Measurements from ENCODE around the gene STIM2.
"Not testable (repeated sequence)": the region's sequence is repeated elsewhere in the genome, so short reads cannot be mapped to it uniquely, and the experiment has no call there.

The STIM2 gene

GRCh38 chr4:26866781-26867180, 6.1 kb downstream of the STIM2 start:
- no peak for DNase-seq (ENCODE audit: low read depth in 2 of 2, low spot score in 1 of 2)

- no peak for DNase-seq (ENCODE audit: low read depth in 2 of 2, low spot score in 1 of 2)
Measured at GRCh38 chr4:26867914-26868684, 7.5 kb downstream of the STIM2 start.

GRCh38 chr4:26870576-26871262, 10.1 kb downstream of the STIM2 start:
- no peak for DNase-seq (ENCODE audit: low read depth in 2 of 2, low spot score in 1 of 2)

GRCh38 chr4:26871611-26872010, 11.0 kb downstream of the STIM2 start:
- no peak for DNase-seq (ENCODE audit: low read depth in 2 of 2, low spot score in 1 of 2)

- peak; percentile 25 to 39 for DNase-seq (ENCODE audit: low read depth in 2 of 2, low spot score in 1 of 2)
Measured at GRCh38 chr4:26873391-26874026, 12.9 kb downstream of the STIM2 start.

- DNase-seq (ENCODE audit: low read depth in 2 of 2, low spot score in 1 of 2): no peak
Measured at GRCh38 chr4:26874110-26874509, 13.5 kb downstream of the STIM2 start.

GRCh38 chr4:26877406-26877805, 16.8 kb downstream of the STIM2 start:
- DNase-seq (ENCODE audit: low read depth in 2 of 2, low spot score in 1 of 2): no peak

- DNase-seq (ENCODE audit: low read depth in 2 of 2, low spot score in 1 of 2): no peak
Measured at GRCh38 chr4:26877961-26878360, 17.3 kb downstream of the STIM2 start.

GRCh38 chr4:26878794-26879391, 18.3 kb downstream of the STIM2 start:
- no peak for DNase-seq (ENCODE audit: low read depth in 2 of 2, low spot score in 1 of 2)

GRCh38 chr4:26879805-26880204, 19.2 kb downstream of the STIM2 start:
- no peak for DNase-seq (ENCODE audit: low read depth in 2 of 2, low spot score in 1 of 2)

GRCh38 chr4:26884026-26884425, 23.4 kb downstream of the STIM2 start:
- no peak for DNase-seq (ENCODE audit: low read depth in 2 of 2, low spot score in 1 of 2)

- no peak for DNase-seq (ENCODE audit: low read depth in 2 of 2, low spot score in 1 of 2)
Measured at GRCh38 chr4:26884486-26884988, 23.9 kb downstream of the STIM2 start.

- DNase-seq (ENCODE audit: low read depth in 2 of 2, low spot score in 1 of 2): no peak
Measured at GRCh38 chr4:26885912-26886274, 25.3 kb downstream of the STIM2 start.

- no peak for DNase-seq (ENCODE audit: low read depth in 2 of 2, low spot score in 1 of 2)
Measured at GRCh38 chr4:26887143-26887542, 26.5 kb downstream of the STIM2 start.

- no peak for DNase-seq (ENCODE audit: low read depth in 2 of 2, low spot score in 1 of 2)
Measured at GRCh38 chr4:26887809-26888208, 27.2 kb downstream of the STIM2 start.

GRCh38 chr4:26889356-26889755, 28.7 kb downstream of the STIM2 start:
- no peak for DNase-seq (ENCODE audit: low read depth in 2 of 2, low spot score in 1 of 2)

- DNase-seq (ENCODE audit: low read depth in 2 of 2, low spot score in 1 of 2): no peak
Measured at GRCh38 chr4:26891054-26891453, 30.4 kb downstream of the STIM2 start.

- no peak for DNase-seq (ENCODE audit: low read depth in 2 of 2, low spot score in 1 of 2)
Measured at GRCh38 chr4:26891867-26892266, 31.2 kb downstream of the STIM2 start.

- DNase-seq (ENCODE audit: low read depth in 2 of 2, low spot score in 1 of 2): no peak
Measured at GRCh38 chr4:26892480-26893150, 32.0 kb downstream of the STIM2 start.

- DNase-seq (ENCODE audit: low read depth in 2 of 2, low spot score in 1 of 2): no peak
Measured at GRCh38 chr4:26893491-26893890, 32.9 kb downstream of the STIM2 start.

- DNase-seq (ENCODE audit: low read depth in 2 of 2, low spot score in 1 of 2): not testable (repeated sequence)
Measured at GRCh38 chr4:26894881-26895280, 34.2 kb downstream of the STIM2 start.
